SH-SY5Y (cell line): ENCODE results near the gene CREB3.

Experiments used
- GATA2 ChIP-seq: IDR thresholded peaks from 2 replicates; pipeline ENCODE4 v1.6.1; 2011; ENCODE audit warnings: mild to moderate bottlenecking, low read depth, low read length
- GATA3 ChIP-seq: IDR thresholded peaks from 2 replicates; pipeline ENCODE4 v1.6.1; 2011; ENCODE audit warnings: low read depth, mild to moderate bottlenecking, low read length, moderate library complexity

GRCh38 chr9:35766997-35767396 lies 34.5 kb downstream of the CREB3 start:
- no peak for TF ChIP-seq GATA3
- no peak for TF ChIP-seq GATA2
